Prostate gland (tissue), 2 donors: ENCODE data around the gene PGM5. TPM values are rescaled to one million over a fixed set of nuclear protein-coding genes. Genes with fewer than 3 reads are reported as not detected.
"Not testable (repeated sequence)": the region's sequence is repeated elsewhere in the genome, so short reads cannot be mapped to it uniquely, and the experiment has no call there.

Experiments used
- DNase-seq: peaks from one replicate; pipeline ENCODE4 v3.0.0-alpha.2; 2019; ENCODE audit warnings: low spot score
- H3K27ac ChIP-seq, 2 donors: fragments of 200-600 bp; sonication (generic); 2 replicates each; pipeline ENCODE4 v1.5.1; 2017 to 2019
- H3K27me3 ChIP-seq: fragments of 200-600 bp; sonication (generic); replicated peaks from 2 replicates; pipeline ENCODE4 v1.5.1; 2019; ENCODE audit not compliant: insufficient read depth
- H3K36me3 ChIP-seq, 2 donors: fragments of 200-600 bp; sonication (generic); 1 replicate in 1 of 2; 2 replicates in 1 of 2; pipeline versions ENCODE4 v1.5.1 to v1.8.1; 2017 to 2019
- H3K4me1 ChIP-seq: fragments of 200-600 bp; sonication (generic); replicated peaks from 2 replicates; pipeline ENCODE4 v1.5.1; 2019
- H3K4me3 ChIP-seq, 2 donors: fragments of 200-600 bp; sonication (generic); 2 replicates each; pipeline ENCODE4 v1.5.1; 2017 to 2019
- H3K9me3 ChIP-seq: fragments of 200-600 bp; sonication (generic); 2 replicates; pipeline ENCODE4 v1.5.1; 2017
- WGBS: methylation state at CpG from one replicate; pipeline ENCODE4 v1.1.5; 2018; 5-methylcytosine and 5-hydroxymethylcytosine counted together
- intact Hi-C: fragments of 100-400 bp; cut with DNase I; formaldehyde crosslinking; loops from one replicate; pipeline ENCODE4 v1.14.2; 2022
- total RNA-seq, 2 donors: library from RNA; depleted of rRNA; stranded (reverse); fragments of >200 nt; gene quantifications; one replicate each; pipeline ENCODE4 v1.1.0, GENCODE V29; 2016
- TF ChIP-seq, protein P1 (sequence below), 4 experiments: fragments of 200-600 bp in 2 of 4; fragments of 450-650 bp in 2 of 4; sonication (generic) in 2 of 4; IDR thresholded peaks; 1 replicate in 3 of 4; 2 replicates in 1 of 4; pipeline ENCODE4 v1.5.1; 2016 to 2019; ENCODE audit warnings: antibody characterized with exemption in 4 of 4, mild to moderate bottlenecking in 2 of 4, moderate library complexity in 2 of 4

PGM5 gene
- total RNA-seq, 2 donors from 2014 or later = 96.5 to 99.6 TPM

DNA sequence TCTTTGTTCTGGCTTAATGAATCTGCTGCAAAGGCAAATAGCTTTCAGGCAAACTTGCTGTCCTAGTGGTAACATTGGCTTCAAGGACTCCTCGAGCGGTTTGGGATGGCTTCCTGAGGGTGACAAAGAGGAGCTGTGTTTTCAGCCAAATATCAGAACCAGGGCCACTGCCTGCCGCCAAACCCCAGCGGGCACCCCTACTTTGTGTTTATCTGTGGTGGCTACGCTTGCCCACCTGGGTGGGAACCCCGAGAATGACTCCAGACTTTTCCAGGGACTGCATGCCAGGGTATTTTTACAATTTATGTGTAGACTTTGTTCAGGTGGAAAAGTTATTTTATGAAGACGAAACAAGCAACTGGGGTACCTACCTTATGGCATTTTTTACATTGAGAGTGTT lies 18.4 kb upstream of the PGM5 start:
- H3K9me3 ChIP-seq, intact Hi-C loops, H3K4me3 ChIP-seq, H3K27ac ChIP-seq, DNase-seq, H3K36me3 ChIP-seq, H3K4me1 ChIP-seq, H3K27me3 ChIP-seq: not testable (repeated sequence)
- 78% methylated on average over 7 of the region's 7 CpGs for WGBS

DNA sequence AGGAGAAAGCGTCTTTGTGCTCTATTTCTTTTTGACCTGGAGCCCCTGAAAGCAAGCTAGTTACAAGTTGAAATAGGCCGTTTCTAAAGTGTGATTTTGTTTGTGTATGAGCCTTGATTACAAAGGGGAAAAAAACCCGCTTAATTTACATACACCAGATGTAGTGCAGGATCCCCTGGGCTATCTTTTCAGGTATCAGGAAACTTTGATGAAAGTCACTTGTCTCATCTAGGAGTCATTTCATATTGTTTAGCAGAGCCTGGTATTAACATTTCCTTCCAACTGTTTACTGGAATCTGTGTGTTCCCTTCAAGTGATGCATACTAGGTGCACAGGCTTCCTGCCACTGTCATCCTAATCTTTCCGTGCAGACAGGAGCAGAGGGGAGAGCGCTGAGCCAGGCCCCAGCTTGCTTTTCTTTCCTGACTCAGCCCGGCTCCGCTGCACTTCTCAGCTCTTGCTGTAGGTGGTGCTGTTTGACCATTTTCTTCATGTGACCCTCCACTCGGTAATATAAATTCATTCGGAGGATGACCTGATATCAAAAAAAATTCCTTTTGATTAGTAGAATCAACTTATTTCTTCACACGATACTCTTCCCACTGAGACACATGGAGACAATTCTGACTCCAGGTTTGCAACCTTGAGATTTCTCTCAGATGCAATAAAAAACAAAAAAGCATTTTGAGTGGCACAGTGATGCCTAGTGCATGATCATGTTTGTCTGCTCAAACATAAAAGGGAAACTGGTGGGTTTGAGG lies 14.0 kb upstream of the PGM5 start:
- H3K4me3 ChIP-seq, H3K27ac ChIP-seq, intact Hi-C loops, H3K36me3 ChIP-seq, DNase-seq, H3K27me3 ChIP-seq, H3K9me3 ChIP-seq, H3K4me1 ChIP-seq: not testable (repeated sequence)
- WGBS = 2% methylated on average over 6 of the region's 10 CpGs
- TF ChIP-seq, protein P1, sequence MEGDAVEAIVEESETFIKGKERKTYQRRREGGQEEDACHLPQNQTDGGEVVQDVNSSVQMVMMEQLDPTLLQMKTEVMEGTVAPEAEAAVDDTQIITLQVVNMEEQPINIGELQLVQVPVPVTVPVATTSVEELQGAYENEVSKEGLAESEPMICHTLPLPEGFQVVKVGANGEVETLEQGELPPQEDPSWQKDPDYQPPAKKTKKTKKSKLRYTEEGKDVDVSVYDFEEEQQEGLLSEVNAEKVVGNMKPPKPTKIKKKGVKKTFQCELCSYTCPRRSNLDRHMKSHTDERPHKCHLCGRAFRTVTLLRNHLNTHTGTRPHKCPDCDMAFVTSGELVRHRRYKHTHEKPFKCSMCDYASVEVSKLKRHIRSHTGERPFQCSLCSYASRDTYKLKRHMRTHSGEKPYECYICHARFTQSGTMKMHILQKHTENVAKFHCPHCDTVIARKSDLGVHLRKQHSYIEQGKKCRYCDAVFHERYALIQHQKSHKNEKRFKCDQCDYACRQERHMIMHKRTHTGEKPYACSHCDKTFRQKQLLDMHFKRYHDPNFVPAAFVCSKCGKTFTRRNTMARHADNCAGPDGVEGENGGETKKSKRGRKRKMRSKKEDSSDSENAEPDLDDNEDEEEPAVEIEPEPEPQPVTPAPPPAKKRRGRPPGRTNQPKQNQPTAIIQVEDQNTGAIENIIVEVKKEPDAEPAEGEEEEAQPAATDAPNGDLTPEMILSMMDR (IDR thresholded peaks at IDR 0.05) = peak in 1 of 4 experiments; percentile 10

DNA sequence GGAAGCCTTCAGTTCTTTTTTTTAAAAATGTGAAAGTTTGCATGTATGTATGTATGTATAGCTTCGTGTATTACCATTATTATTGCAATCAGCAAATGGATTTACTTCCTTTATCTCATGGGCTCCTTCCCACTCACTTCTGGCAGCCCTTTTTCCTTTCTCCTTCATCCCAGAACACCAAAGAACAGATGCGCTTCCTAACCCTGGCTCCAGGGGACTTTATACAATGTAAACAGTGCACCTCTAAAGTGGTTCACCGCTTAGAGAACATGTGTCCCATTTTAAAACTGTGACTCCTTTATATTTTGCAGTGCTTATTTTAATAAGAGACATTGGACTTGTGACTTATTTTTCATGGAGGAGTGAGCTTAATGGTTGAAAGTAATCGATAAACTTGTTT lies 13.2 kb upstream of the PGM5 start:
- WGBS = 76% methylated on average over 3 of the region's 4 CpGs
- intact Hi-C loops, DNase-seq, H3K9me3 ChIP-seq, H3K4me1 ChIP-seq, H3K36me3 ChIP-seq, H3K27ac ChIP-seq, H3K4me3 ChIP-seq, H3K27me3 ChIP-seq: not testable (repeated sequence)

DNA sequence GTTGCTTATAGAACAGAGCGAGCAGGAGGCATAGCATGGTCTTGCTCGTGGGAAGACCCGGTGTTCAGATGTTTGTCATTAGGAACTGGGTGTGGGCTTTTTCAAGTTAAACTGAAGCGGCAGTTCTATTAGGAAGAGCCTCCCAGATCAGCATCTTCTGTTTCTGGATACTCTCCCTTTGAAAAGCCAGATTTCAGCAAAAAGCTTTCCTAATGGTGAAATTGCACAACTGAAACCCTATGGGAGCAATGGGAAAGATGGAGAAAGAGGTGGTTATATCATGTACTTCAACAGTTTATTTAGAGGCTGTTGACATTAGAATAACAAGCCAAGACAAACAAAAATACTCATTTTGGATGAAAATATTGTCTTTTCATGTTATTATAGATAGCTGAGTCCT lies 12.4 kb upstream of the PGM5 start:
- intact Hi-C loops, H3K36me3 ChIP-seq, DNase-seq, H3K4me1 ChIP-seq, H3K9me3 ChIP-seq, H3K27me3 ChIP-seq, H3K4me3 ChIP-seq, H3K27ac ChIP-seq: not testable (repeated sequence)
- 56% methylated on average over 3 of the region's 4 CpGs for WGBS

DNA sequence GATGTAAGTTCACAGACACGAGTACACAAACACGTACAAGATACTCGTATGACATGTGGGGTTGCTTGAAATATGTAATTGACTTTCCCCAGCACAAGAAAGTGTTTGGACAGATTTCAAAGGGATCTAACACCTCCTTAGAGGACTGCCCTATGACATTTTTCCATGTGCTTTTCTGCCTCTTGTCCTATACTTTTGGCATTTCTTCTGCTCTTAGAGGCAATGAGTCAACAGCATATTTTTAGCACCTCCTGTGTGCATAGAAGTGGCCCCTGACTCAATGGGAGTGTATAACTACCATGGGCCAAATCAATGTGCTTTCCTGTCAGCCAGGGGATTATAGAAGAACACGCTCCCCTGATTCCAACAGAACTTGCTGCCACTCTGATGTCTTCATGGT lies 4.7 kb upstream of the PGM5 start:
- H3K4me1 ChIP-seq, H3K9me3 ChIP-seq, intact Hi-C loops, H3K36me3 ChIP-seq, DNase-seq, H3K27me3 ChIP-seq, H3K4me3 ChIP-seq, H3K27ac ChIP-seq: not testable (repeated sequence)
- 82% methylated on average over 4 of the region's 4 CpGs for WGBS

DNA sequence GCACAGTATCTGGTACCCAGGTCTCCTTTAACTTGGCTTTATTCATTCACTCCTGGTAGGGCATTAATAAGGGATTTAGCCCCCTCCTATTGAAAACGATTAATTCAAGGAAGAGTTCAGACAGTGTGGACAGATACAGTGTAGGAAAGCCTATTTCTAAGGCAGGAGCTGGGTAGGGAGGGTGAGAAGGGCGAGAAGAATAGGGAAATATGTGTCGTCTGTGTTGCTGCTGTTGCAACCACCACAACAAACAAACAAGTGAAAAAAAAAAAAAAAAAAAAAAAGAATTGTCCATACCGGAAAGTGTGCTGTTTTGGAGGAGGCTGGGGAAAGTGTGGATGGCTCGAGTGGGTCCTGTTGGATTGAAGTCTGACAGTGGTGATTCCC lies 425 bp upstream of the PGM5 start:
- WGBS = 4% methylated on average over 5 of the region's 5 CpGs
- not testable (repeated sequence) for H3K36me3 ChIP-seq, H3K27me3 ChIP-seq, H3K4me1 ChIP-seq, H3K9me3 ChIP-seq, DNase-seq
- intact Hi-C loops = loop anchor here (5.0 kb wide), 1 partner anchor 151 kb away; no protein-coding TSS in a partner anchor
- peak overlapping the region in 1 of 2 donors; percentile 87 for H3K27ac ChIP-seq
- H3K4me3 ChIP-seq = peak overlapping the region in 1 of 2 donors; percentile 63

DNA sequence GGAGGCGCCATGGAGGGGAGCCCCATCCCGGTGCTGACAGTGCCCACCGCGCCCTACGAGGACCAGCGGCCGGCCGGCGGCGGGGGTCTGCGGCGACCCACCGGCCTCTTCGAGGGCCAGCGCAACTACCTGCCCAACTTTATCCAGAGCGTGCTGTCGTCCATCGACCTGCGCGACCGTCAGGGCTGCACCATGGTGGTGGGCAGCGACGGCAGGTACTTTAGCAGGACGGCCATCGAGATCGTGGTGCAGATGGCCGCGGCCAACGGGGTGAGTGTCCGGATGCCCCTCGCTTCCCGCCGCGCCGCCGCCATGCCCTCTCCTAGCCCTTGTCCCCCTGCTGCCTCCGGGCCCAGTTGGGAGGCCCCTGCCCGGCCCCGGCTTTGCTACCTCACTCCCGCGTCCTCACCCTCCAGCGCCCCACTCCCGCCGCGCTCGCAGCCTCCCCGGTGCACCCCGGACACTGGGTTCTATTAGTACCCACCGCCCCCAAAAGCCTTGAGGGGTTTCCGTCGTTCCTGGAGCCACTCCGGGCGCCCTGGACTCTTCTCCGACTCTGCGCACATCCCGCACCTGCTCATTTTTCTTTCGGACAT lies 806 bp downstream of the PGM5 start:
- WGBS = 1% methylated on average over 12 of the region's 57 CpGs
- peak overlapping the region; percentile 56 to 63 for H3K4me3 ChIP-seq
- not testable (repeated sequence) for H3K4me1 ChIP-seq, H3K36me3 ChIP-seq, DNase-seq, H3K27me3 ChIP-seq, H3K9me3 ChIP-seq
- peak overlapping the region; percentile 79 to 87 for H3K27ac ChIP-seq
- intact Hi-C loops = loop anchor here (5.0 kb wide), 1 partner anchor 150 kb away; no protein-coding TSS in a partner anchor

DNA sequence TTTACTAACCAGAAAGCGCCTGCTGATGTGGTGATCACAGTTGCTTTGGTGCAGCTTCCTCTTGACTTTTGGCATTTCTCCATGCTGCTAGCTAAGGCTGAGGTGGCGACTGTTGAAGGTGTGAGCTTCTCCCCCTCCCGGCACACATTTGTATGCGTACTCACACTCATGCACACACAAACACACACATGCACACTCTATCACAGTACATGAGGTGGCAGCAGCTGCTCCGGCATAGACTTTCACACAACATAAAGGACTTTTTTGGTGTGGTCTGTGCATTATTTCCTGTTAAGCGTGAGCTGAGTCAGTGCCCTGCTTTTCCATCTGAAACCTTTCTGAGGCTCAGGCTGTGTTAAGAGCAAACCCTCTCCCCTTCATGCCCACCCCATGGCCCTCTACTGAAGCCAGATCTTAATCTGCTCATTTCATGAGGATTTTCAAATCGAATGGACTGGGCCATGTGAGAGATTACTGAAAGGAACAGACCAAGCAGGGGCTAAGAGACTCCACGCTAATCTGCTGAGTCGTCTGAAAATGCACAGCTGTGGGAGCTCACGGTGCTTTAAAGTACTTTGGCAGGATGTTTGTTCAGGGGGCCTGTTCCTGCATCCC lies 10.6 kb downstream of the PGM5 start:
- H3K4me1 ChIP-seq, DNase-seq, H3K4me3 ChIP-seq, H3K36me3 ChIP-seq, intact Hi-C loops, H3K9me3 ChIP-seq, H3K27me3 ChIP-seq, H3K27ac ChIP-seq: not testable (repeated sequence)
- WGBS = 19% methylated on average over 7 of the region's 10 CpGs

DNA sequence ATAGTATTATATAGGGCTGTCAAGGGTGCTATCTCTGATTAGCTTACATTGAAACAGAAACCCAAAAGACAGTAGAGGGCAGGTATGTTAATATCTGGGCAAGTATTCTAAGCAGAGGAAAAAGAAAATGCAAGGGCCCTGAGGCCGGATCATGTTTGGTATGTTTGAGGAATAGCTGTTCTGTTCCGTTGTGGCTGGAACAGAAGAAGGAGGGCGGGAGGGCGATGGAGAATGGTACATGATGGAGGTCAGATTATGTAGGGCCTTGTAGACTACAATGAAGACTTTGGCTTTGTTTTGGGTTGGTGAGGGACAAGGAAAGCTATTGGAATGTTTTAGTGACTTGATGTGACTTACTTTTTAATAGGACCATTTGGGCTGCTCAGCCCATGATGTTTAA lies 19.4 kb downstream of the PGM5 start:
- H3K4me3 ChIP-seq, H3K9me3 ChIP-seq, H3K36me3 ChIP-seq, H3K4me1 ChIP-seq, intact Hi-C loops, DNase-seq, H3K27me3 ChIP-seq, H3K27ac ChIP-seq: not testable (repeated sequence)
- WGBS = 98% methylated on average over 4 of the region's 4 CpGs

DNA sequence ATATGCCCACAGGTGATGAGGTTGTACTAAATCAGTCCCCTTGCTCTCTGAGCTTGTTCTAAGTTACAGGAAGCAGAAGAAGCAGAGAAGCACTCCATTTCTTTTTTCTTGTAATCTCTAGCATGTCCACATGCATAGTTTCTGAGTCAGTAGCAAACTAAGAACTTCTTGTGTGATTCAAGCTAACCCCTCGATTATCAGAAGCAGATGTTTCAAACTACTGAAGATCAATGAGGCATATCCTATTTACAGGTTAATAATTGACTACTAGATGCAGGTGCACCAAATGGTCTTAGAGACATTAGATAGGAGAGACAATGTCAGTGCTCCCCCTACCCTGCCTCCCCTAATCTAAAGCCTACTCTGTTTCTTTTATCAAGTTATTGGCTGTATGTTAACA lies 21.3 kb downstream of the PGM5 start:
- H3K27me3 ChIP-seq, H3K27ac ChIP-seq, H3K4me1 ChIP-seq, H3K9me3 ChIP-seq, H3K4me3 ChIP-seq, H3K36me3 ChIP-seq, DNase-seq, intact Hi-C loops: not testable (repeated sequence)
- WGBS = 15% methylated on average over 1 of the region's 1 CpG

DNA sequence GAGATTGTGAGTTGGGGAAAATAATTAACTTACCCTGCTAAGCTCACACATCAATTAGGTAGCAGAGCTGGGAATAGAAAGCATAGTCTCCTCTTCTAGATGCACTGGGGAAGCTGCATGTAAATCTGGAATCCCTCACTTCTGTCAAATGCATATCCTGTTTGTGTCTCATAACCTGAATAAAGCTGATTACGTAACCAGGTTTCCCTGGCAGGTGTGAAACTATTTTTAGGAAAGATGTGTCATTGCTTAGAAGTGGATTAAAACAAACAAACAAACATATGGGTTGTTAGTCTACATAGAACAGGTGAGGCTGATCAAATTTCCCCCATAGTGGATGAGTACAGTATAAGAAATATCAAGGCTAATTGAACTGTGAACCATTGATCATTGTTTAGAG lies 27.5 kb downstream of the PGM5 start:
- intact Hi-C loops, H3K36me3 ChIP-seq, H3K4me3 ChIP-seq, H3K9me3 ChIP-seq, H3K27ac ChIP-seq, H3K4me1 ChIP-seq, H3K27me3 ChIP-seq, DNase-seq: not testable (repeated sequence)
- WGBS = 27% methylated on average over 1 of the region's 1 CpG
